ENCODE measurements around the gene VWDE. TPM values are rescaled to one million over a fixed set of nuclear protein-coding genes. Genes with fewer than 3 reads are reported as not detected.
"Not testable (repeated sequence)": the region's sequence is repeated elsewhere in the genome, so short reads cannot be mapped to it uniquely, and the experiment has no call there.

Gene VWDE
- polyA plus RNA-seq, 1 donor from 2014 or later: 0.27 TPM

DNA sequence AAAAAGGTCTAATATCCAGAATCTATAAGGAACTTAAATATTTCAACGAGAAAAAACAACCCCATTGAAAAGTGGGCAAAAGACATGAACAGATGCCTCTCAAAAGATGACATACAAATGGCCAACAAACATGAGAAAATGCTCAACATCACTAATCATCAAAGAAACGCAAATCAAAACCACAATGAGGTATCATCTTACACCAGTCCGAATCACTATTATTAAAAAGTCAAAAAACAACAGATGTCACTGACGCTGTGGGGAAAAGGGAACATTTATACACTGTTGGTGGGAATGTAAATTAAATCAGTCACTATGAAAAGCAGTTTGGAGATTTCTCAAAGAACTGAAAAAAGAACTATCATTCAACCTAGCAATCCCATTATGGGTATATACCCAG, 6.0 kb downstream of the VWDE start:
- Histone ChIP-seq H3F3A (ENCODE audit: insufficient read depth, low read length, poor library complexity, severe bottlenecking) (no peaks in the 10 kb centered on the region), H3K9ac (ENCODE audit: low read length) (no peak overlapping the region), H3K79me2 (replicated peaks; ENCODE audit: insufficient read depth, low read length) (no peaks in the 10 kb centered on the region), H4K20me1 (ENCODE audit: insufficient read depth) (no peaks in the 10 kb centered on the region), H3K4me3 (ENCODE audit: low read length) (no peak overlapping the region), H3K9me2 (ENCODE audit: insufficient read depth, low read length) (no peaks in the 10 kb centered on the region), H2AFZ (ENCODE audit: low read depth, low read length) (no peak overlapping the region), H3K4me2 (ENCODE audit: low read length) (no peak overlapping the region), H3K27me3 (ENCODE audit: insufficient read depth, low read depth, low read length) (peaks cover 17% of the 10 kb centered on the region), H3K9me3 (ENCODE audit: low read length) (no peaks in the 10 kb centered on the region), H3K36me3 (ENCODE audit: insufficient read depth, low read length) (no peaks in the 10 kb centered on the region), H3K27ac (ENCODE audit: low read length) (no peak overlapping the region)
- TF ChIP-seq TAF1 (IDR thresholded peaks at IDR 0.05; ENCODE audit: low read depth) (no peak), RAD21 (conservative IDR thresholded peaks at IDR 0.05) (no peak), POLR2AphosphoS5 (IDR thresholded peaks at IDR 0.05) (no peak), MXI1 (conservative IDR thresholded peaks at IDR 0.05; ENCODE audit: poor library complexity, severe bottlenecking) (no peak), EP300 (conservative IDR thresholded peaks at IDR 0.05; ENCODE audit: poor library complexity, severe bottlenecking) (no peak), EZH2 (IDR thresholded peaks at IDR 0.05; ENCODE audit: borderline replicate concordance, insufficient read depth, low read length, poor library complexity, severe bottlenecking) (no peak), SMC3 (conservative IDR thresholded peaks at IDR 0.05; ENCODE audit: poor library complexity) (no peak)
- TF ChIP-seq, protein P1, sequence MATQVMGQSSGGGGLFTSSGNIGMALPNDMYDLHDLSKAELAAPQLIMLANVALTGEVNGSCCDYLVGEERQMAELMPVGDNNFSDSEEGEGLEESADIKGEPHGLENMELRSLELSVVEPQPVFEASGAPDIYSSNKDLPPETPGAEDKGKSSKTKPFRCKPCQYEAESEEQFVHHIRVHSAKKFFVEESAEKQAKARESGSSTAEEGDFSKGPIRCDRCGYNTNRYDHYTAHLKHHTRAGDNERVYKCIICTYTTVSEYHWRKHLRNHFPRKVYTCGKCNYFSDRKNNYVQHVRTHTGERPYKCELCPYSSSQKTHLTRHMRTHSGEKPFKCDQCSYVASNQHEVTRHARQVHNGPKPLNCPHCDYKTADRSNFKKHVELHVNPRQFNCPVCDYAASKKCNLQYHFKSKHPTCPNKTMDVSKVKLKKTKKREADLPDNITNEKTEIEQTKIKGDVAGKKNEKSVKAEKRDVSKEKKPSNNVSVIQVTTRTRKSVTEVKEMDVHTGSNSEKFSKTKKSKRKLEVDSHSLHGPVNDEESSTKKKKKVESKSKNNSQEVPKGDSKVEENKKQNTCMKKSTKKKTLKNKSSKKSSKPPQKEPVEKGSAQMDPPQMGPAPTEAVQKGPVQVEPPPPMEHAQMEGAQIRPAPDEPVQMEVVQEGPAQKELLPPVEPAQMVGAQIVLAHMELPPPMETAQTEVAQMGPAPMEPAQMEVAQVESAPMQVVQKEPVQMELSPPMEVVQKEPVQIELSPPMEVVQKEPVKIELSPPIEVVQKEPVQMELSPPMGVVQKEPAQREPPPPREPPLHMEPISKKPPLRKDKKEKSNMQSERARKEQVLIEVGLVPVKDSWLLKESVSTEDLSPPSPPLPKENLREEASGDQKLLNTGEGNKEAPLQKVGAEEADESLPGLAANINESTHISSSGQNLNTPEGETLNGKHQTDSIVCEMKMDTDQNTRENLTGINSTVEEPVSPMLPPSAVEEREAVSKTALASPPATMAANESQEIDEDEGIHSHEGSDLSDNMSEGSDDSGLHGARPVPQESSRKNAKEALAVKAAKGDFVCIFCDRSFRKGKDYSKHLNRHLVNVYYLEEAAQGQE (IDR thresholded peaks at IDR 0.05; ENCODE audit: borderline replicate concordance): no peak
- TF ChIP-seq, protein P2, sequence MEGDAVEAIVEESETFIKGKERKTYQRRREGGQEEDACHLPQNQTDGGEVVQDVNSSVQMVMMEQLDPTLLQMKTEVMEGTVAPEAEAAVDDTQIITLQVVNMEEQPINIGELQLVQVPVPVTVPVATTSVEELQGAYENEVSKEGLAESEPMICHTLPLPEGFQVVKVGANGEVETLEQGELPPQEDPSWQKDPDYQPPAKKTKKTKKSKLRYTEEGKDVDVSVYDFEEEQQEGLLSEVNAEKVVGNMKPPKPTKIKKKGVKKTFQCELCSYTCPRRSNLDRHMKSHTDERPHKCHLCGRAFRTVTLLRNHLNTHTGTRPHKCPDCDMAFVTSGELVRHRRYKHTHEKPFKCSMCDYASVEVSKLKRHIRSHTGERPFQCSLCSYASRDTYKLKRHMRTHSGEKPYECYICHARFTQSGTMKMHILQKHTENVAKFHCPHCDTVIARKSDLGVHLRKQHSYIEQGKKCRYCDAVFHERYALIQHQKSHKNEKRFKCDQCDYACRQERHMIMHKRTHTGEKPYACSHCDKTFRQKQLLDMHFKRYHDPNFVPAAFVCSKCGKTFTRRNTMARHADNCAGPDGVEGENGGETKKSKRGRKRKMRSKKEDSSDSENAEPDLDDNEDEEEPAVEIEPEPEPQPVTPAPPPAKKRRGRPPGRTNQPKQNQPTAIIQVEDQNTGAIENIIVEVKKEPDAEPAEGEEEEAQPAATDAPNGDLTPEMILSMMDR (IDR thresholded peaks at IDR 0.05; ENCODE audit: poor library complexity, severe bottlenecking): no peak

DNA sequence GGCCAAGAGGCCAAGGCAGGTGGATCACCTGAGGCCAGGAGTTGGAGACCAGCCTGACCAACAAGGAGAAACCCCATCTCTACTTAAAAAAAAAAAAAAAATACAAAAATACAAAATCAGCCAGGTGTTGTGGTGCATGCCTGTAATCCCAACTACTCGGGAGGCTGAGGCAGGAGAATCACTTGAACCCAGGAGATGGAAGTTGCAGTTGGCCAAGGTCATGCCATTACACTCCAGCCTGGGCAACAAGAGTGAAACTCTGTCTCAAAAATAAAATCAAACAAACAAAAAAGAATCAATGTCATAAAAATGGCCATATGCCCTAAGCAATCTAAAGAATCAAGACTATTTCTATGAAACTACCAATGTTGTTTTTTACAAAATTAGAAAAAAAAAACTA, 7.0 kb downstream of the VWDE start:
- not testable (repeated sequence) for H3K27me3 ChIP-seq (ENCODE audit: insufficient read depth, low read depth, low read length); H2AFZ ChIP-seq (ENCODE audit: low read depth, low read length); H3K27ac ChIP-seq (ENCODE audit: low read length); H3F3A ChIP-seq (ENCODE audit: insufficient read depth, low read length, poor library complexity, severe bottlenecking); H4K20me1 ChIP-seq (ENCODE audit: insufficient read depth); H3K9me2 ChIP-seq (ENCODE audit: insufficient read depth, low read length); H3K4me2 ChIP-seq (ENCODE audit: low read length); H3K79me2 ChIP-seq (replicated peaks; ENCODE audit: insufficient read depth, low read length); H3K9me3 ChIP-seq (ENCODE audit: low read length); H3K4me3 ChIP-seq (ENCODE audit: low read length); H3K36me3 ChIP-seq (ENCODE audit: insufficient read depth, low read length); H3K9ac ChIP-seq (ENCODE audit: low read length)

Measured in neural cell (in vitro differentiated cells).